ENCODE data around the gene SRP14.
"Not testable (repeated sequence)": the region's sequence is repeated elsewhere in the genome, so short reads cannot be mapped to it uniquely, and the experiment has no call there.

SRP14 gene
- total RNA-seq = 68.0 to 110 (median 81.8) reads per million in 4 donors

GRCh38 chr15:40038638-40039543 lies at the start of gene SRP14:
TSS of gene SRP14 (minus strand) at chr15:40039181. CDS start at chr15:40039116, 65 bp downstream.
- DNase-seq = peak; percentile 86 to 95 (median 88)

DNA sequence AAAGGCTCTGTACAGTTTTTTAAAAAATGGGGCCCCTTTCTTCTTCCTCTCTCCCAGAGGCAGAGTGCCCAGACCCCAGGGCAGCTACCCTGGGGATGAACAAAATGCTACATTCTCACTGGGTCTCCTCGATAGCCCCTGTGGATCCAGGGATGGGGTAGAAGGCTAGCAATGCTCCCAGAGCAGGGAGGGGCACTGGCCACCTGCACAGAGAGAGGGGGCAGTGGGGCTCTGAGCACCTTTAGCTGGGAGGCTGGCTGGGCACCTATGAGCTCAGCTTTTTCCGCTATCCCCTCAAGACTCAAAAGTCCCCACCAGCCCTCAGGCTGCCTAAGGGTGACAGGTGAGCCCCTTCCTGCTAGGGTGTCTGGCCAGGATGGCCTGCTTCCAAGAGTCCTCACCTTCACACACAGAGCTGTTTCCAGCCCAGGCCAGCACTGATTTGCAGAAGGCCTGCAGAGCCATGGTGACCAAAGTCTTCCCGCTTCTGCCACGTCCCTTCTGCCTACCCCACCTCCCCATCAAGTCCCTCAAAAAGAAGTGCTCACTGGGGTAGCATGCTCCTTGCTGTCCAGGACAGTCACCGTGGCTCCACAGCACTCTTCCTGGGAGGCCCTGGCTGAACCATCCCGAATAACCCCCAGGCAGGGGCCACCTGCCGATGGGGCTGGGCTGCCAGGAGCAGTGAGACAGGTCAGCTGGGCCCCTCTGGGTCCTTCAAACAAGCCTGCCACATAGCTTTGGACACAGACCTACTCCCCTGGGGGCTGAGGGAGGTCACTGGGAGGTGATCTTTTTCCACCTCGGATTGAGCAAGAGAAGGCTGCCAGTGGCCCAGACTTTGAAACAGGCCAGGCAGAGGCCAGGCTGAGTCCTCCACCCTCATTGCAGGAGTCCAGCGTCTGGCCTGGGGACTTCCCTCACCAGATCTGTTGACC lies 49.3 kb upstream of the SRP14 start:
- no peak for DNase-seq

DNA sequence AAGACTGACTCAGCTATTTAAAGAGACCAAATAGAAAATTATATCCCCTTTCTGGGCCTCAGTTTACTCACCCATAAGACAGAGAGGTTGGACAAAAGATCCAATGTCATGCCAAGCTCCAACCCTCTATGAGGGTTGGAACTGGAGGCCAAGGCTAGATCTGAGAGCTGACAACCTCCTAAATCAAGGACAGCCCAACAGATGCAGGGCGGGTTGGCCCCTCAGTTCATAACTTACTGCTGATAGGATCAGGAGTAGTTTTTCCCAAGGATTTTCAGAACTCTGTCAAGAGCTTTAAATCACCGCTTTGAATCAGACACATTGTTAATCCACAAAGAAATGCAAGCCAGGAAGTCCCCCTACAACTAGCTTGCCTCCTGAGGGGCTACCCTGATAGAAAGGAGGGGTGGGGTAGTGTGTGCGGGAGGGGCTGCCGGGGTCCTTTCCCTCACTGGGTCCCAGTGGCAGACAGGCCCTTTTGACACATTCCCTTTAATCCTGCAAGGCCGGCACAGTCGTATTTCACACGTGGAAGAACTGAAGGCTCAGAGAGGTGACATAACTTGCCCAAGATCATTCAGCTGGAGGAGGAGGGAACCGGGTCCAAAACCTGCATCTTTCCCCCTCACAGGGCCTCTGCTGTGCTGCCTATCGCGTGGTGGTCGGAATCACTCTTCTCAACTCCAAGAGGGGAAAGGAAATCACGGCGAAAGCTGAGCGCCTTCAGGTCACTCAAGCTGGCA lies 48.3 kb upstream of the SRP14 start:
- no peak for DNase-seq

GRCh38 chr15:40085266-40085665 lies 46.3 kb upstream of the SRP14 start:
- DNase-seq = no peak

- DNase-seq = no peak
These were observed 45.7 kb upstream of the SRP14 start for GRCh38 chr15:40084650-40085049.

DNA sequence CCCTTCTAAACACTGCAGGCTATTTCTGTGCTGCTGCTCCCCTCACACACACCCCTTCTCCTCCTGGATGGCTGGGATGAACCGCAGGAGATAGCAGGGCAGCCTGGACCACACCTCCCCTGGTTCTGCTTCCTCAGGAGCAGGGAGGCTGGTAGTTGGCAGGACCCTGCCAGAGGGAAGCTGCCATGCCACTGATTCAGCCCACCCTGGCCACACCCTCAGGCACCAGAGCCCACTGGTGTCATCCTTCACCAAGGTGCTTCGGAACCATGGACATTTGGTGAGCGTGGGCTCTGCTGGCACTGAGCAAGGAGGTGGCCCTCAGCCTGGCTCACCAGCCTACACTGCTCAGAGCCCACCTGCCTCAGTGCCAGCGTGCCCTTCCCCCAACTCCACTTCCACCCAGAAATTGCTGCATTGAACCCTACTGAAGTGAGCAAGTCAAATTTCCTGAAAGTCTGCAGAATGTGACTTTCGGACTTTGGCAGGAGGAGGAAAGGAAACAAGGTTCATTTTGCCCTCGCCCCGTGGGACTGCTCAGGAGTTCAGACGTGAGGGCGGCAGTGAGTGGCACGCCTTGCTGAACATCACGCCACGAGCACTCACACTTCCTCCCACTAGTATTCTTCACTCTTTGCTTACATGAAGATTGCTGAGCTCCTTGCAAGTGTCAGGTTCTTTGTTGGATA lies 43.4 kb upstream of the SRP14 start:
- no peak for DNase-seq

DNA sequence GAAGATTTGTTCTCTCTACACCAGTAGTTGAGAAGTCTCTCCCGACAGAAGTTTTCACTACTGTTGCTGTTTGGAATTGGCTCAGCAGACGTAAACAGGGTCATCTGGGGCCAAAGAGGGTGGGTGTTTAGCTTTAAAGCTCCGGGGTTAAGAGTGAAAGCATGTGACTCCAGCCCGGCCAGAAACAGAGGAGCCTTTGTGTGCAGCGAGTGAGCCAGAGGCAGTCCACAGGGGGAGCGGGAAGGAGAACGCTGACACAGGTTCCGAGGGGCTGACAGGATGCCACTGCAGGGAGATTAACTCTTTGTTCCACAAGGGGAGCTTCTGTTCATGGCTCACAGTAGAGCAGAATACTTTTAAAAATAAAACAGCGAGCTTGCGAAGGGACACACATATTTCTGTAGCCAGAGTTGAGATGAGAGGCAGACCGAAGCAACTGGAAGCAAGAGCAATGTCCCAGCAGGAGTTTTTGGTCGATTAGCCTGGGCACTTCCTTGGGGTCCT lies 42.8 kb upstream of the SRP14 start:
- no peak for DNase-seq

GRCh38 chr15:40080847-40081246 lies 41.9 kb upstream of the SRP14 start:
- no peak for DNase-seq

- no peak for DNase-seq
These were observed 41.1 kb upstream of the SRP14 start for GRCh38 chr15:40080104-40080503.

DNA sequence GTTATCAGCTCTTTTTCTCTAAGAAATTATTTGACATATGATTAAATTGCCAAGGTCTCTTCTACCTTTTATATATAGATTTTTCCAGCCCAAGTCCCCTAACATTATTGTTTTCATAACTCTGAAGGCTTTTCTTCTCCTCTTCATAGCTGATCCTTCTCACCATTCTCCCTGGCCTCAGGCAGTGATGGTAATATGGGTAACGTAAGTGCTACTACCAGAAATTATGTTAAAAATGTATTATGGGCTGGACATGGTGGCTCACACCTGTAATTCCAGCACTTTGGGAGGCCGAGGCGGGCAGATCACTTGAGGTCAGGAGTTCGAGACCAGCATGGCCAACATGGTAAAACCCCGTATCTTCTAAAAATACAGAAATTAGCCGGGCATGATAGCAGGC lies 40.5 kb upstream of the SRP14 start:
- no peak for DNase-seq

DNA sequence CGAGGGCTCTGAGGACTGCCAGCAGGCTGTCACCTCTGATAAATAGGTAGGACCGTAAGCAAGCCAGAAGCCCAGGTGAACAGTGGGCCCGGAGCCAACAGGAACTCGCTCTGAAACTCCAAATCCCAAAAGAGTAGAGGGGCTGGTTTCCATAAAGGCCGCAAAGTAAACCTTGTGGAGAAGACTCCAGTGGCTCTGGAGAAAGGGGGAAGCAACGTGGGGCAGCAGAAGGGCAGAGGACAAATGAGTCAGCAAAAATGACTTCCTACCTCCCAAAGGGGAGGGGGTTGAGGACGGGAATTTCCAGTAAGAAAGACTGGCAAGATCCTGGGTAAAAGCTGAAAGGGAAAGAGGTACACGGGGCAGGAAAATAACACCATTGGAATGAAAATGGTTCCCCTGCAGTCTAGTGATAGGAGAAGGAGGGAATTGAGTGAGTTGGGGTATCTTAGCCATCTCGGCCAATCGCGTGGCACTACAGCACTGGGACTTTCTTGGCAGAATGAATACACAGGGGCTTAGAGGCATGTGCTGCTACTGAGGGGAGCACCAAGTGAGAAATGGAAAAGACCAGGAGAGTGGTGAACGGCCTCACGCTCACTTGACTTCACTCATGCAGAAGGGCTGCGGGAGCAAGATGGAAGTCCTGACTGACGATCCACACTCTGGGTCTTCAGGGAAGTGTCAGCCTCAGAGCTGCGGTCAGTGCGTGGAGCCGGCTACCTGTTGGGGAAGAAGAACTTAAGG lies 36.5 kb upstream of the SRP14 start:
- no peak for DNase-seq

- not testable (repeated sequence) for DNase-seq
These were observed 35.7 kb upstream of the SRP14 start for GRCh38 chr15:40074656-40075055.

DNA sequence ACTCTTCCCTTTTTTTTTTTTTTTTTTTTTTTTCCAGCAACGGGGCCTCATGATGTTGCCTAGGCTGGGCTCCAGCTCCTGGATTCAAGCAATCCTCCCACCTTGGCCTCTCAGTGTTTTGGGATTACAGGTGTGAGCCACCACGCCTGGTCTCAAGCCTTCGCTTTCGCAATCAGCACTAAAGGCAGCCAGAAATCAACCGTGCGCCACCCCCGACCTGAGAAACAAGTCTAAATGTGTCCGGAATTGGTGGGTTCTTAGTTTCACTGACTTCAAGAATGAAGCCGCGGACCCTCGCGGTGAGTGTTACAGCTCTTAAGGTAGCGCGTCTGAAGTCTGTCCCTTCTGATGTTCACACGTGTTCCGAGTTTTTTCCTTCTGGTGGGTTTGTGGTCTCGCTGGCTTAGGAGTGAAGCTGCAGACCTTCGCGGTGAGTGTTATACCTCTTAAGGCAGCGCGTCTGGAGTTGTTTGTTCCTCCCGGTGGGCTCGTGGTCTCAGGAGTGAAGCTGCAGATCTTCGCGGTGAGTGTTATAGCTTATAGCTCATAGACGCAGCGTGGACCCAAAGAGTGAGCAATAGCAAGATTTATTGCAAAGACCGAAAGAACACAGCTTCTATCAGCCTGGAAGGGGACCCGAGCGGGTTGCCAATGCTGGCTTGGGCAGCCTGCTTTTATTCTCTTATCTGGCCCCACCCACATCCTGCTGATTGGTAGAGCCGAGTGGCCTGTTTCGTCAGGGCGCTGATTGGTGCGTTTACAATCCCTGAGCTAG lies 34.9 kb upstream of the SRP14 start:
- DNase-seq = not testable (repeated sequence)

- no peak for DNase-seq
These were observed 33.4 kb upstream of the SRP14 start for GRCh38 chr15:40072216-40072990.

- no peak for DNase-seq
These were observed 31.7 kb upstream of the SRP14 start for GRCh38 chr15:40070608-40071218.

DNA sequence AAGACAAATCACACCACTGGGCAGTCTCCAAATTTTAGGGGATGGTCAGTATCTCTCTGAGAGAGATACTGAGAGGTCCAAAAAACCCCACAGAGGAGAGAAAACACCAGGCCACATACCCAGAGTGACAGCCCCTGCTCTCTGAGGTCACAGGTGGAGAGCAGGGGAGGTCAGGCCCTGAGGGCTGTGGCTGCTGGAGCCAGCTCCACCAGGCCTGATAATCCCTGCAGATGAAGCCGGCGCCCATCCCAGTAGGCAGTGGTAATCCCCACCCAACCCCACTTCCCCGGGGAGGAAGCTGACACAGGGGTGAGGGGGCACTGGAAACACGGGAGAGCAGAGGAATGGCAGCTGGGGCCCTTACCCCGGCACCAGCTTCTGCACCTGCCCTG lies 31.2 kb upstream of the SRP14 start:
- no peak for DNase-seq

GRCh38 chr15:40069178-40070165 lies 30.5 kb upstream of the SRP14 start:
- no peak for DNase-seq

Measured in T-helper 1 cell (primary cell).